ENCODE measurements around the gene TMPRSS9. TPM values are rescaled to one million over a fixed set of nuclear protein-coding genes. Genes with fewer than 3 reads are reported as not detected.
"Not testable (repeated sequence)": the region's sequence is repeated elsewhere in the genome, so short reads cannot be mapped to it uniquely, and the experiment has no call there.

TMPRSS9 gene
- total RNA-seq, 1 donor from 2014 or later, result 0.41 TPM

DNA sequence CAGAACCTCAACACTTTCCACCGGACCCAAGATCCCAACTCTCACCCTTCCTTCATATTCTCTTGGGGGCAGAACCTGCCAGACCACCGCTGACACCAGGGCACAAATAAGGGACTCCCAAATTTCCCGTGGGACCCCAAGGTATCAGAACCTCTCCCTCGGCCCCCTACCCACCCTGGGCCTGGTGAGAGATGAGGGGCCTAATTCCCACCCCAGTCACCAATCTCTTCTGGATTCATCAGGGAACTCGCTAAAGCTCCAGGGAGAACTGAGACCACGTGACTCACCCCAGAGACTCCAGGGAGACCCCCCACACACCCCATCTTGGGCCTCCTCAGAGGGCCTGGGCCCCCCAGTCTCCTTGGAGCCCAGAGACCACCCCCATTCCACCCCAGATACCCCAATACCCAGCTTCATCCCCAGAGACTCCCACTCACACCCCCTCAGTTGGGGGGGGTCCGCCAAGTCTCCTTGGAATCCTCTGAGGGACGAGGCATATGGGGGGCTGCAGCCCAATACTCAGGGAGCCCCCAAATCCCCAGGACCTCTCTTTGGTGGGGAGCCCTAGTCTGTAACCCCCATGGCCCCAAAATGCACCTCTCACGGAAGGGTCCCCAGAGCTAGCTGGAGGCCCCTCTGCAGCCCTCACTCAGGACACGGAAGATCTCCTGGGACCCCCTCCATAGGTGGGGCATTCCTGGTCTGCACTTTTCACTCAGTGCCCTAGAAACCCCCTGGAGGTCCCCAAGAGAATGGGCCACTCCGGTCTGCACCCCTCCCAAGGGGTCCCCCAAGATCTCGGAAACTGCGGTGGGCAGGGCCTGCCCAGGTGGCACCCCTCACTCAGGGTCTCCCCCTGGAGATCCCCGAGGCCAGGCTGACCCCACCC is 95.1 kb downstream of the TMPRSS9 start:
- peaks cover 9% of the 10 kb centered on the region for H3K4me1 Mint-ChIP-seq (ENCODE audit: unreplicated experiment)
- no peaks in the 10 kb centered on the region for H3K9me3 Mint-ChIP-seq
- peak overlapping the region; percentile 85 for H3K4me3 Mint-ChIP-seq
- H3K36me3 Mint-ChIP-seq, result no peaks in the 10 kb centered on the region
- H3K27me3 Mint-ChIP-seq, result no peaks in the 10 kb centered on the region
- TF ChIP-seq CTCF (conservative IDR thresholded peaks at IDR 0.05), result no peak
- H3K27ac Mint-ChIP-seq, result peak overlapping the region; percentile 58
- DNase-seq (ENCODE audit: extremely low spot score, unreplicated experiment), result no peak

DNA sequence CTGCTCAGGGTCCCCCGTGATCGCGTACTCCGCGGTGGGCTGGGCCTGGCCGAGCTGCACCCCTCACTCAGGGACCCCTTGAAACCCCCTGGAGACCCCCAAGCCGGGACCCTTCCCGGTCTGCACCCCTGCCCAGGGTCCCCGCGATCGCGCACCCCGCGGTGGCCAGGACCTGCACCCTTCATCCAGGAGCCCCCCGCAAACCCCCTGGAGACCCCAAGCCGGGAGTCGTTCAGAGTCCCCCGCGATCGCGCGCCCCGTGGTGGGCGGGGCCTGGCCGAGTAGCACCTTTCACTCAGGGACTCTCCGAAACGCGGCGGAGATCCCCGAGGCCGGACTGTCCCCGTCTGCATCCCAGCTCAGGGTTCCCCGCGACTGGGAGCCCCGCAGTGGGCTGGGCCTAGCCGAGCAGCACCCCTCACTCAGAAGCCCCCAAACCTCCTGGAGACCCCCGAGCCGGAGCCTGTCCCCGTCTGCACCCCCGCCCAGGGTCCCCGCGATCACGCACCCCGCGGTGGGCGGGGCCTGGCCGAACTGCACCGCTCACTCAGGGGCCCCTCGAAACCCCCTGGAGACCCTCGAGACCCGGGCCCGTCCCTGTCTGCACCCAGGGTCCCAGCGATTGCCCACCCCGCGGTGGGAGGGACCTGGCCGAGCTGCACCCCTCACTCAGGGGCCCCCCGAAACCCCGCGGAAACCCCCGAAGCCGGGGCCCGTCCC is 95.9 kb downstream of the TMPRSS9 start:
- Mint-ChIP-seq H3K27me3 (no peaks in the 10 kb centered on the region), H3K4me1 (ENCODE audit: unreplicated experiment) (peaks cover 10% of the 10 kb centered on the region), H3K9me3 (no peaks in the 10 kb centered on the region), H3K27ac (no peak overlapping the region), H3K4me3 (peak overlapping the region; percentile 85), H3K36me3 (no peaks in the 10 kb centered on the region)
- TF ChIP-seq CTCF (conservative IDR thresholded peaks at IDR 0.05), result no peak
- peak; percentile 71 for DNase-seq (ENCODE audit: extremely low spot score, unreplicated experiment)

GRCh38 chr19:2457394-2458037 is 97.5 kb downstream of the TMPRSS9 start:
- H3K27ac Mint-ChIP-seq, result peak overlapping the region; percentile 93
- no peak for TF ChIP-seq CTCF (conservative IDR thresholded peaks at IDR 0.05)
- H3K4me1 Mint-ChIP-seq (ENCODE audit: unreplicated experiment), result peaks cover 18% of the 10 kb centered on the region
- H3K36me3 Mint-ChIP-seq, result no peaks in the 10 kb centered on the region
- H3K4me3 Mint-ChIP-seq, result peak overlapping the region; percentile 92
- H3K27me3 Mint-ChIP-seq, result no peaks in the 10 kb centered on the region
- no peak for DNase-seq (ENCODE audit: extremely low spot score, unreplicated experiment)
- H3K9me3 Mint-ChIP-seq, result no peaks in the 10 kb centered on the region

DNA sequence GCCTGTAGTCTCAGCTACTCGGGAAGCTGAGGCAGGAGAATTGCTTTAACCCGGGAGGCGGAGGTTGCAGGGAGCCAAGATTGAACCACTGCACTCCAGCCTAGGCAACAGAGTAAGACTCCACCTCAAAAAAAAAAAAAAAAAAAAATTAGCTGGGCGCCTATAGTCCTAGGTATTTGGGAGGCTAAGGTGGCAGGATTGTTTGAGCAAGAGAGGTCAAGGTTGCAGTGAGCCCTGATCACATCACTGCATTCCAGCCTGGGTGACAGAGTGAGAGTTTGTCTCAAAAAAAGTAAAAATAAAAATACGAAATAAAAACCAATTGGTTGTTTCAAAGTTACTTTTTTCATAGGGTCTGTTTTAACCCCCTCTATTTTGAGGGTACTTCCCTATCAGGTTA is 98.0 kb downstream of the TMPRSS9 start:
- Mint-ChIP-seq H3K4me3 (no peak overlapping the region), H3K27me3 (no peaks in the 10 kb centered on the region), H3K27ac (no peak overlapping the region), H3K9me3 (no peaks in the 10 kb centered on the region), H3K4me1 (ENCODE audit: unreplicated experiment) (peaks cover 18% of the 10 kb centered on the region), H3K36me3 (no peaks in the 10 kb centered on the region)
- DNase-seq (ENCODE audit: extremely low spot score, unreplicated experiment), result no peak
- no peak for TF ChIP-seq CTCF (conservative IDR thresholded peaks at IDR 0.05)

DNA sequence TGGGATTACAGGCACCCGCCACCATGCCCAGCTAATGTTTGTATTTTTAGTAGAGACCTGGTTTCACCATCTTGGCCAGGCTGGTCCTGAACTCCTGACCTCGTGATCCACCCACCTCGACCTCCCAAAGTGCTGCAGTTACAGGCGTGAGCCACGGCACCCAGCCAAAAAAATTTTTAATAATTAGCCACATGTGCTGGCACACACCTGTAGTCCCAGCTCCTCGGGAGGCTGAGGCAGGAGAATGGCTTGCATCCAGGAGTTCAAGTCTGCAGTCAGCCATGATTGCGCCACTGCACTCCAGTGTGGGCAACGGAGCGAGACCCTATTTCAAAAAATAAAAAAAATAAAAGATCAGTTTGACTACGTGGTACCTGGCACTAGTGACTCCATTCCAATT is 98.7 kb downstream of the TMPRSS9 start:
- not testable (repeated sequence) for H3K36me3 Mint-ChIP-seq; H3K27ac Mint-ChIP-seq; H3K4me3 Mint-ChIP-seq; DNase-seq (ENCODE audit: extremely low spot score, unreplicated experiment); H3K9me3 Mint-ChIP-seq; H3K27me3 Mint-ChIP-seq
- H3K4me1 Mint-ChIP-seq (ENCODE audit: unreplicated experiment), result peaks cover 18% of the 10 kb centered on the region
